ENCODE data around the gene MTG1.
A peak's percentile ranks its signal among the peaks of the same experiment; 100 is the strongest.

The MTG1 gene

GRCh38 chr10:133361227-133361626 lies 32.7 kb upstream of the MTG1 start:
- Mint-ChIP-seq H3K36me3 (ENCODE audit: low read depth) (peaks cover 35% of the 10 kb centered on the region), H3K9me3 (no peaks in the 10 kb centered on the region), H3K27ac (no peak overlapping the region), H3K4me3 (no peak overlapping the region), H3K4me1 (peaks cover 5% of the 10 kb centered on the region), H3K27me3 (ENCODE audit: low read depth) (no peaks in the 10 kb centered on the region)
- TF ChIP-seq CTCF (IDR thresholded peaks at IDR 0.05; ENCODE audit: unreplicated experiment in 3 of 3) = no peak

- no peaks in the 10 kb centered on the region for H3K9me3 Mint-ChIP-seq
- TF ChIP-seq CTCF (IDR thresholded peaks at IDR 0.05; ENCODE audit: unreplicated experiment in 3 of 3) = no peak
- peak overlapping the region in 1 of 3 experiments; percentile 0 for H3K27ac Mint-ChIP-seq
- H3K4me3 Mint-ChIP-seq = no peak overlapping the region
- H3K36me3 Mint-ChIP-seq (ENCODE audit: low read depth) = peaks cover 35% of the 10 kb centered on the region
- peaks cover 5% of the 10 kb centered on the region for H3K4me1 Mint-ChIP-seq
- H3K27me3 Mint-ChIP-seq (ENCODE audit: low read depth) = no peaks in the 10 kb centered on the region
Measured at GRCh38 chr10:133361773-133362441, 32.0 kb upstream of the MTG1 start.

- Mint-ChIP-seq H3K4me3 (no peak overlapping the region), H3K9me3 (no peaks in the 10 kb centered on the region), H3K36me3 (ENCODE audit: low read depth) (peaks cover 39% of the 10 kb centered on the region), H3K27me3 (ENCODE audit: low read depth) (no peaks in the 10 kb centered on the region), H3K27ac (no peak overlapping the region), H3K4me1 (peaks cover 7% of the 10 kb centered on the region)
- no peak for TF ChIP-seq CTCF (IDR thresholded peaks at IDR 0.05; ENCODE audit: unreplicated experiment in 3 of 3)
Measured at GRCh38 chr10:133362846-133363245, 31.1 kb upstream of the MTG1 start.

DNA sequence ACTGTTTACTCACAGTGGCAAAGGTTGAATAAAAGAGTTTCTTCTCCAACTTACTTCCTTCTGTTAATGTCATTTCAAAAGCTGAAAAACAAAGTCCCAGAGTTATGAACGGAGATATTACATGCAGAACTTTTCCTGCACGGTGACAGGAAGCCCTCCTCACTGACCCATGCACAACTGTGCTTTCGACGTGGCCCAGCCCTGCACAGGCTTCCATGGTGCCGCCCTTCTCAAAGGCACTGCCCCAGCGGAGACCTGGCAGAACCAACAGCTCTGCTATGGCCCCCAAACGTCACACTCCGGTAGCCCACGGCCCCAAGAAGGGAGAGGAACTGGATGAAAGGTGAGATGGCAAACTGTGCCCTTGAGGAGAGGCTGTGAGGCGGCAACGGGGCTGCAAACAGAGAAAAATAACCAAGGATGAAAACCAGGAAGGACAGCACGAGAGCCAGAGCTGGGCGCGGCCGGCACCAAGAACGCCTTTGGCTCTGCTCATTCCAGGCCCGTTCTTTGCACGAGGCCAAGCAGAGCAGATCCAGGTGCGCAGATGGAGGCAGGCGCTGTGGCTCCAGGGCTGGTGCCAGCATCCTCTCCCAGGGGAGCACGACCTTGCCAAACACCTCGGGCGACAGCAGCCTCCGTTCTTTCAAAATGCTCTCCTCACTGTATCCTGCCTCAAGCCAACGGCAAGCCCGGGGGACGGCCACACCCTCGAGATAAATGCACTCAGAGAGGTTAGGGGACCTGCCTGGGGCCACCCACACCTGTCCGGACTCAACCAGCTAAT lies 29.1 kb upstream of the MTG1 start:
- Mint-ChIP-seq H3K27ac (no peak overlapping the region), H3K9me3 (no peaks in the 10 kb centered on the region), H3K27me3 (ENCODE audit: low read depth) (no peaks in the 10 kb centered on the region), H3K36me3 (ENCODE audit: low read depth) (peaks cover 52% of the 10 kb centered on the region), H3K4me3 (no peak overlapping the region), H3K4me1 (peaks cover 19% of the 10 kb centered on the region)
- no peak for TF ChIP-seq CTCF (IDR thresholded peaks at IDR 0.05; ENCODE audit: unreplicated experiment in 3 of 3)

- TF ChIP-seq CTCF (IDR thresholded peaks at IDR 0.05; ENCODE audit: unreplicated experiment in 3 of 3) = no peak
- H3K4me3 Mint-ChIP-seq = no peak overlapping the region
- peaks cover 59% of the 10 kb centered on the region for H3K36me3 Mint-ChIP-seq (ENCODE audit: low read depth)
- peaks cover 23% of the 10 kb centered on the region for H3K4me1 Mint-ChIP-seq
- no peak overlapping the region for H3K27ac Mint-ChIP-seq
- no peaks in the 10 kb centered on the region for H3K27me3 Mint-ChIP-seq (ENCODE audit: low read depth)
- no peaks in the 10 kb centered on the region for H3K9me3 Mint-ChIP-seq
Measured at GRCh38 chr10:133365461-133366129, 28.4 kb upstream of the MTG1 start.

Measured in nephron (organoid).